Measurements from ENCODE around the gene MEI1.

GRCh38 chr22:41656556-41656955 lies 42.7 kb upstream of the MEI1 start:
- TF ChIP-seq, protein P1, sequence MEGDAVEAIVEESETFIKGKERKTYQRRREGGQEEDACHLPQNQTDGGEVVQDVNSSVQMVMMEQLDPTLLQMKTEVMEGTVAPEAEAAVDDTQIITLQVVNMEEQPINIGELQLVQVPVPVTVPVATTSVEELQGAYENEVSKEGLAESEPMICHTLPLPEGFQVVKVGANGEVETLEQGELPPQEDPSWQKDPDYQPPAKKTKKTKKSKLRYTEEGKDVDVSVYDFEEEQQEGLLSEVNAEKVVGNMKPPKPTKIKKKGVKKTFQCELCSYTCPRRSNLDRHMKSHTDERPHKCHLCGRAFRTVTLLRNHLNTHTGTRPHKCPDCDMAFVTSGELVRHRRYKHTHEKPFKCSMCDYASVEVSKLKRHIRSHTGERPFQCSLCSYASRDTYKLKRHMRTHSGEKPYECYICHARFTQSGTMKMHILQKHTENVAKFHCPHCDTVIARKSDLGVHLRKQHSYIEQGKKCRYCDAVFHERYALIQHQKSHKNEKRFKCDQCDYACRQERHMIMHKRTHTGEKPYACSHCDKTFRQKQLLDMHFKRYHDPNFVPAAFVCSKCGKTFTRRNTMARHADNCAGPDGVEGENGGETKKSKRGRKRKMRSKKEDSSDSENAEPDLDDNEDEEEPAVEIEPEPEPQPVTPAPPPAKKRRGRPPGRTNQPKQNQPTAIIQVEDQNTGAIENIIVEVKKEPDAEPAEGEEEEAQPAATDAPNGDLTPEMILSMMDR (optimal IDR thresholded peaks at IDR 0.05 in 1 of 3, IDR thresholded peaks at IDR 0.05 in 1 of 3, conservative IDR thresholded peaks at IDR 0.05 in 1 of 3; ENCODE audit: extremely low read depth in 1 of 3, insufficient read depth in 2 of 3, low read length in 3 of 3), result no peak
- no peak for TF ChIP-seq EZH2 (IDR thresholded peaks at IDR 0.05; ENCODE audit: low read length)
